ENCODE results near the gene PLAC9. TPM values are rescaled to one million over a fixed set of nuclear protein-coding genes. Genes with fewer than 3 reads are reported as not detected.

The PLAC9 gene
- total RNA-seq, 1 donor from 2014 or later: not detected

GRCh38 chr10:80168162-80168511, 35.6 kb downstream of the PLAC9 start:
- Histone ChIP-seq H3K4me1 (peaks cover 18% of the 10 kb centered on the region), H3K4me3 (no peak overlapping the region), H4K20me1 (ENCODE audit: low read depth) (peaks cover 7% of the 10 kb centered on the region), H2AFZ (replicated peaks) (no peak overlapping the region), H3F3A (ENCODE audit: low read depth) (no peaks in the 10 kb centered on the region), H3K4me2 (no peak overlapping the region), H3K79me2 (ENCODE audit: low read depth) (no peaks in the 10 kb centered on the region), H3K27me3 (no peaks in the 10 kb centered on the region), H3K27ac (no peak overlapping the region), H3K36me3 (no peaks in the 10 kb centered on the region), H3K9ac (no peak overlapping the region), H3K9me3 (ENCODE audit: low read depth) (no peaks in the 10 kb centered on the region)
- Mint-ChIP-seq H3K4me3 (no peak overlapping the region), H3K9me3 (no peaks in the 10 kb centered on the region), H3K36me3 (peaks cover 3% of the 10 kb centered on the region), H3K27me3 (ENCODE audit: insufficient read depth, low read depth) (peaks cover 11% of the 10 kb centered on the region), H3K27ac (no peak overlapping the region), H3K4me1 (peaks cover 17% of the 10 kb centered on the region)
- TF ChIP-seq CTCF (IDR thresholded peaks at IDR 0.05): no peak
- TF ChIP-seq EZH2phosphoT487 (IDR thresholded peaks at IDR 0.05): no peak
- TF ChIP-seq EZH2 (IDR thresholded peaks at IDR 0.05): no peak
- DNase-seq (ENCODE audit: low spot score): no peak

- no peaks in the 10 kb centered on the region for H3K9me3 Mint-ChIP-seq
- H3K36me3 ChIP-seq: no peaks in the 10 kb centered on the region
- no peak overlapping the region for H3K4me2 ChIP-seq
- peaks cover 7% of the 10 kb centered on the region for H4K20me1 ChIP-seq (ENCODE audit: low read depth)
- H3K27ac Mint-ChIP-seq: no peak overlapping the region
- TF ChIP-seq EZH2phosphoT487 (IDR thresholded peaks at IDR 0.05) (no peak), CTCF (IDR thresholded peaks at IDR 0.05) (peak; percentile 38)
- no peaks in the 10 kb centered on the region for H3K9me3 ChIP-seq (ENCODE audit: low read depth)
- H3K4me1 ChIP-seq: peaks cover 14% of the 10 kb centered on the region
- H3K4me1 Mint-ChIP-seq: peaks cover 13% of the 10 kb centered on the region
- H3K36me3 Mint-ChIP-seq: peaks cover 3% of the 10 kb centered on the region
- H3K79me2 ChIP-seq (ENCODE audit: low read depth): no peaks in the 10 kb centered on the region
- H3K4me3 ChIP-seq: no peak overlapping the region
- peak; percentile 29 for DNase-seq (ENCODE audit: low spot score)
- H3K27me3 ChIP-seq: no peaks in the 10 kb centered on the region
- H3K27ac ChIP-seq: no peak overlapping the region
- H3F3A ChIP-seq (ENCODE audit: low read depth): no peaks in the 10 kb centered on the region
- H3K27me3 Mint-ChIP-seq (ENCODE audit: insufficient read depth, low read depth): peaks cover 11% of the 10 kb centered on the region
- H3K9ac ChIP-seq: no peak overlapping the region
- no peak overlapping the region for H2AFZ ChIP-seq (replicated peaks)
- H3K4me3 Mint-ChIP-seq: no peak overlapping the region
Measured at GRCh38 chr10:80168679-80169380, 36.3 kb downstream of the PLAC9 start.

- Histone ChIP-seq H3K4me3 (no peak overlapping the region), H3K36me3 (no peaks in the 10 kb centered on the region), H3K27ac (no peak overlapping the region), H4K20me1 (ENCODE audit: low read depth) (no peaks in the 10 kb centered on the region), H3K79me2 (ENCODE audit: low read depth) (no peaks in the 10 kb centered on the region), H3K9me3 (ENCODE audit: low read depth) (no peaks in the 10 kb centered on the region), H3K4me2 (no peak overlapping the region), H3F3A (ENCODE audit: low read depth) (no peaks in the 10 kb centered on the region), H3K27me3 (no peaks in the 10 kb centered on the region), H2AFZ (replicated peaks) (no peak overlapping the region), H3K9ac (no peak overlapping the region), H3K4me1 (peaks cover 9% of the 10 kb centered on the region)
- H3K27ac Mint-ChIP-seq: no peak overlapping the region
- H3K4me3 Mint-ChIP-seq: no peak overlapping the region
- peaks cover 3% of the 10 kb centered on the region for H3K36me3 Mint-ChIP-seq
- H3K9me3 Mint-ChIP-seq: no peaks in the 10 kb centered on the region
- peaks cover 11% of the 10 kb centered on the region for H3K27me3 Mint-ChIP-seq (ENCODE audit: insufficient read depth, low read depth)
- no peak for DNase-seq (ENCODE audit: low spot score)
- TF ChIP-seq EZH2 (IDR thresholded peaks at IDR 0.05) (no peak), CTCF (IDR thresholded peaks at IDR 0.05) (no peak), EZH2phosphoT487 (IDR thresholded peaks at IDR 0.05) (no peak)
- peaks cover 8% of the 10 kb centered on the region for H3K4me1 Mint-ChIP-seq
Measured at GRCh38 chr10:80170026-80170425, 37.5 kb downstream of the PLAC9 start.

Data from neural progenitor cell (in vitro differentiated cells).